DMS53 (cell line): ENCODE results near the gene LZTFL1.
"Not testable (repeated sequence)": the region's sequence is repeated elsewhere in the genome, so short reads cannot be mapped to it uniquely, and the experiment has no call there.

ENCODE experiments used
- DNase-seq: peaks from one replicate; lab custom pipeline; 2025; lab: John Stamatoyannopoulos, UW

Gene LZTFL1

GRCh38 chr3:45864760-45865519 is 23.0 kb upstream of the LZTFL1 start:
- no peak for DNase-seq

- DNase-seq: no peak
Measured at GRCh38 chr3:45861043-45861719, 19.3 kb upstream of the LZTFL1 start.

DNA sequence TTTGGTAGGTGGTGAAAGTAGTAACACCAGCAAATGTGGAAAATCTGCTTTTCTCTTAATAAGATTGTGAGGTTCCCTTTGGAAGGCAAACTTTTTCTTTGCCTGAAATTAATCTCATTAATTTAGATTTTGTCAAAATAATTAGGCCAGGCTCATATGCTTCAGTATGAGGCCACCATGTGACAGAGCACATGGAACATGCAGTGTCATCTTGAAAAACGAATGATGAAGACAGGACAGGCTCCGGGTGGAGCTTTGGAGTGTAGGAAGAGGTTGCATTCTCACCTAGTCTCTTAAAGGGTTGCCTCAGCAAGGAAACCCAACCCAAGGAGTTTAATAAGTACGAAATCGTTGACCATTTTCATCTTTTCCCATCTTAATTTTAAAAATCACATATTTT is 18.6 kb upstream of the LZTFL1 start:
- DNase-seq: no peak

DNA sequence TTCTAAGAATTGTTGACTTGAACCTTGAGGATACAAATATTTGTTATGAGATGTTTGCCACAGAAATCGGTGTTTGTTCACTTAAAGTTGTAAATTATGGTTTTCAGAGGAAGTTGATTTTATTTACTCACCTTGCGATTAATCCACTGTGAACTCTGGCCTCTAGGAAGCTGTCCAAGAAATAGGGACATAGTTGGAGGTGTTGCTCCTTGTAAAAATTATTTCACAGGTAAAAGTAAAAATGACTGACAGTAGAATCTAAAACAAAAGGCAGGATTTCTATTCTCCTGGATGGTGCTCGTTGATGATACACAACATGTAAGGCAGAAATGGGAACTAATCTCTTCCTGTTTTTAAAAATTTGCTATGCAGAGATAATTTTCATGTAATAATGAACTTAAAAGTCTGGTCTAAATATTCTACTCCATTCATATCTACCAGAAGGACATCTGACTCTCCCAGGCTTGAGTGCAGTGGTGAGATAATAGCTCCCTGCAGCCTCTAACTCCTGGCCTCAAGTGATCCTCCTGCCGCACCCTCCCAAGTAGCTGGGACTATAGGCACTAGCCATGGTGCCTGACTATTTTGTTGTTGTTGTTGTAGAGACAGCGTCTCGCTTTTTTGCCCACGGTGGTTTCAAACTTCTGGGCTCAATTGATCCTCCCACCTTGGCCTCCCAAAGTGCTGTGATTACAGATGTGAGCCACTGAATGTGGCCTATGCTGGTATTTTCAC is 17.1 kb upstream of the LZTFL1 start:
- no peak for DNase-seq

- DNase-seq: not testable (repeated sequence)
Measured at GRCh38 chr3:45857024-45857423, 15.1 kb upstream of the LZTFL1 start.

GRCh38 chr3:45856323-45856722 is 14.4 kb upstream of the LZTFL1 start:
- not testable (repeated sequence) for DNase-seq

GRCh38 chr3:45852828-45853227 is 10.9 kb upstream of the LZTFL1 start:
- DNase-seq: no peak

DNA sequence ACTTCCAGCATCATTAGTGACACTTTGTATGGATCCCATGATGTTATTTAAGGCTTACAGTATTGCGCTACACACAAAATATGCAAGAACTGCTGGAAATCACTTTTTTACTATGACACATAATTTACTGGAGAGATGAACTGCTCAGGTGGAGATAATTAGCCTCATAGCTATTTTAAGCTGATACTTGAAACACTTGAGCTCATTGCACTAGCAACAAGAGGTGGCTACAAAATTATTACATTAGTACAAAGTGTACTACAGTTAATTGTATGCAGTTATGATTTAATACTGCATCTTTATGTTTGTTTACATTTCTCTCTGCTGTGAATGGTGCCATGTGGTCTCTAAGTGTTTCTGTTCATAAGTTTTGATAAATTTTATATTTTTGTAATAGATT is 6.5 kb upstream of the LZTFL1 start:
- DNase-seq: no peak

DNA sequence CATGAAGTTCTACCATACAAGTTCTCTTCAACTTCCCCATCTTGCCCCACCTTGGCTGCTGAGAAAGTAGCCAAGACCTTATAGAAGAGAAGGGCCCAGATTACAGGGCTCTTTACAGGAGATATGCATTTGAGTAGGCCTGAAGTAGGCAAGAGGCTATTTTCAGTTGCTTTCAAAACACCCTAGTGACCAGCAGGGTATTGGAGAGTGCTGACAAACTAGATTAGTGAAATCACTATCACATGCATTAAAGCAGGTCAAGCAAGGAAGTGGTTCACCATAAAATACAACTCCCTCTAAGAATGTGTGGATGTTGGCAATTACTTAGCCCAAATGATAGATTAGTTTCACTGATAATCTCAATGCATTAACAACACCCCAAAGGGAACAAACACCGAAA is 2.7 kb upstream of the LZTFL1 start:
- DNase-seq: no peak

DNA sequence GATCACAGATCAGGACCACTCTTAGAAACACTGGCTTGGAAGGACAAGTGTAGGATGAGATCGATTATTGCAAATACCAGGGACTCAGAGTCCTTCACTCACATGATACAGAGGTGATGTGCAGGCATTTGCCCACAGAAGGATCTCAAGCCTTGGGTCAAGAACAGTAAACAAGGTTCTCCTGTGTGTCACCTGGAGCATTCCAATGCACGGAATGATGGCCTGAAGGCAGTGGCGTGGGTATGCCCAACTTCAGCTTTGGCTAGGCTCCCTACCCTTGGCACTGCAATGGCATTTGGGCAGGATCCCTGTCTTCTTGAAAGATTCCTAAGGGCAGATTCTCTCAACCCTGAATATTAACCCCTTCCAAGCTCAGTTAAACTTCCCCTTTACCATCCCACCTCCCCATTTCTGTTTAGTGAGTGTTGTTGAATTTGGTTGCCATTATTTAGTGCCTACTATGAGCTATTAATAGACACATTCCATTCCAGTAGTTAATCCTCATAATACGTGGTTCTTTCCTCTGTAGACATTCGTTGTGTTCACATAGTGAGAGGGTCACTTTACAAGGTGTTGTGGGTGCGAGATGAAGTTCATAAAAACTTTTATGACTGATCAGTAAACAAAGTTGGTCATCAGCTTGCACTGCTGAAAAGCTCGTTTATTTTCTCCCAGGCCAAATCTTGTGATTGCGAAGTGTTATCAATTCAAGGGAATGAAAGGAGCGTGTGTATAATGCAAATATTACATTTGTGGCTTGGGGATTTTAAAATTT is 1.1 kb upstream of the LZTFL1 start:
- DNase-seq: no peak

DNA sequence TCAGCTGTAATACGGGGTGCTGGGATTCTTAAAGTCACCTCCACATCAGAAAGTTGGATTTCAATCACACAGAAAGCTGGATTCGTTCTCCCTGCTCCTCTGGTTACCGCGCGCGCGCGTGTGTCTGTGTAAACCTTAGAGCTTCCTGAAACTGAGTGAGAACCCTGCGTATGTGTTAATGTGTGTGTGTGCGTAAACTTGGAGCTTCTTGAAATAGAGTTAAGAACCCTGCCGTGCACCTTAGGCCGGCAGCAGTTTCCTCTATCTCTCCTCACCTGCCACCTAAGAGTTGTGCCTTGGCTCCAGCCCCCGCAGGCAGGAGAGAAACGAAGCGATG is 531 bp downstream of the LZTFL1 start:
- peak; percentile 34 for DNase-seq

GRCh38 chr3:45838466-45838865 is 3.5 kb downstream of the LZTFL1 start:
- no peak for DNase-seq

DNA sequence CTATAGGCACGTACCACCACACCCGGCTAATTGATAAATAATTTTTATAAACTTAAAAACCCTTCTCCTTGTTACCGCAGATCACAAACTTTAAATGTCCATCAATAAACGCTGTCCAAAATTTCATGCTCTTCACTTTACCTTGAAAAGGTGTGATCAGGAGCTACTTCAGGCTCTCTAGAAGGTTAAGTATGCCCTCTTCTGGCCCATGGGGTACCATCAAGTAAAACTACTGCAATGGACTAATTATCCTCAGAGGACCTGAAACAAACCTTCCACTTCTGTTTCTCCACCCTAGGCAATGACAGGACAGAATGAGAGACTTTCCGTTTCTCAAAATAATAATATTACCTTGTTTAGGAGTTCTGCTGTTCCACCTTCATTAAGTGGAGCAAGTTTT is 9.2 kb downstream of the LZTFL1 start:
- peak; percentile 33 for DNase-seq

- DNase-seq: no peak
Measured at GRCh38 chr3:45830121-45830520, 11.8 kb downstream of the LZTFL1 start.

DNA sequence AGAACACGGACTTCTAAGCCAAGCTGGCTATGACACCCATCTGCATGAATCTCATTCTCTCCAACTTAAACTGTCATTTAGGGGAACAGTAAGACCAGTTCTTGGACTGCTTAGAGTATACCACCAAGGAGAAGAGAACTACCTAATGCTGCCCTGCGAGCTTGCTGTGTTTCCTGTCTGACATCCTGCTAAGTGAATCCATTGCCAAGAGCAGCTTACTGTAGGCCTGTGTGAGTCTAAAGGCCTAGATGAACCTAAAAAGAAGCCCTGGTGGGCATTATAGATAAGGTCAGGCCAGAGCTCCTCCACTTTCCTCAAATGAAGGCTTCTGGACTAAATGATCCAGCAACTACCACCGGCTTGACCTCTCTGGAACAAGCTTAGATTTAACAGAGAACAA is 15.0 kb downstream of the LZTFL1 start:
- DNase-seq: no peak

GRCh38 chr3:45826321-45826720 is 15.6 kb downstream of the LZTFL1 start:
- no peak for DNase-seq

- no peak for DNase-seq
Measured at GRCh38 chr3:45821127-45821526, 20.8 kb downstream of the LZTFL1 start.

GRCh38 chr3:45819543-45819942 is 22.4 kb downstream of the LZTFL1 start:
- no peak for DNase-seq

GRCh38 chr3:45817831-45818522 is 23.9 kb downstream of the LZTFL1 start:
- DNase-seq: peak; percentile 83

- no peak for DNase-seq
Measured at GRCh38 chr3:45816544-45816943, 25.4 kb downstream of the LZTFL1 start.

GRCh38 chr3:45814322-45814721 is 27.6 kb downstream of the LZTFL1 start:
- DNase-seq: no peak
